Measurements from ENCODE around the gene TNS2. TPM values are rescaled to one million over a fixed set of nuclear protein-coding genes. Genes with fewer than 3 reads are reported as not detected.
"Not testable (repeated sequence)": the region's sequence is repeated elsewhere in the genome, so short reads cannot be mapped to it uniquely, and the experiment has no call there.

TNS2 gene
- total RNA-seq, 1 donor from 2014 or later = 15.4 TPM

DNA sequence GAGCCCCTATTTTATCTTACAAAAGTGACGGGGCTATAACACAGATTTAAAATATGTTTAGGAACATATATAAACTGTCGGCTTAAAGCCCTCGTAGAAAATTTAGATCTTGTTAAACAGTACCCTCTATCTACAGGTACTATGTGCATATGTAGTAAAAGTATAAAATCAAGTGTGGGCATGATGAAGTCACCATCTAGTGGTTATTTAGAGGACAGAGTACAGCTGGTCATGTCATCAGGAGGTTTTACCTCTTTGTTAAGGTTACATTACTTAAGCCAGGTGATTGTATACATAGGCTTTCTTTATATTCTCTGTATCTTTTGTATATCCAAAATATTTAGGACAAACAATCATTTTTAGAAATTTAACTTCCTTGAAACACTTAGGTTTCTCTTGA is 18.2 kb upstream of the TNS2 start:
- H3K9me3 Mint-ChIP-seq (ENCODE audit: unreplicated experiment) = no peaks in the 10 kb centered on the region
- H3K79me2 ChIP-seq (ENCODE audit: insufficient read depth, low read length) = peaks cover 51% of the 10 kb centered on the region
- H3K9ac ChIP-seq (ENCODE audit: low read length) = no peak overlapping the region
- H3K4me3 ChIP-seq (ENCODE audit: insufficient read depth, low read depth, low read length) = no peak overlapping the region
- no peak overlapping the region for H3K27ac ChIP-seq (ENCODE audit: low read depth, low read length)
- no peak overlapping the region for H3K27ac Mint-ChIP-seq (ENCODE audit: unreplicated experiment)
- H3K27me3 Mint-ChIP-seq (ENCODE audit: low read depth, unreplicated experiment) = no peaks in the 10 kb centered on the region
- no peak overlapping the region for H2AFZ ChIP-seq (ENCODE audit: low read depth, low read length)
- peaks cover 58% of the 10 kb centered on the region for H4K20me1 ChIP-seq (ENCODE audit: insufficient read depth, low read length)
- no peaks in the 10 kb centered on the region for H3K4me1 ChIP-seq (ENCODE audit: insufficient read depth, low read length)
- TF ChIP-seq EZH2 (IDR thresholded peaks at IDR 0.05; ENCODE audit: insufficient read depth, low read length) = no peak
- TF ChIP-seq, protein P1, sequence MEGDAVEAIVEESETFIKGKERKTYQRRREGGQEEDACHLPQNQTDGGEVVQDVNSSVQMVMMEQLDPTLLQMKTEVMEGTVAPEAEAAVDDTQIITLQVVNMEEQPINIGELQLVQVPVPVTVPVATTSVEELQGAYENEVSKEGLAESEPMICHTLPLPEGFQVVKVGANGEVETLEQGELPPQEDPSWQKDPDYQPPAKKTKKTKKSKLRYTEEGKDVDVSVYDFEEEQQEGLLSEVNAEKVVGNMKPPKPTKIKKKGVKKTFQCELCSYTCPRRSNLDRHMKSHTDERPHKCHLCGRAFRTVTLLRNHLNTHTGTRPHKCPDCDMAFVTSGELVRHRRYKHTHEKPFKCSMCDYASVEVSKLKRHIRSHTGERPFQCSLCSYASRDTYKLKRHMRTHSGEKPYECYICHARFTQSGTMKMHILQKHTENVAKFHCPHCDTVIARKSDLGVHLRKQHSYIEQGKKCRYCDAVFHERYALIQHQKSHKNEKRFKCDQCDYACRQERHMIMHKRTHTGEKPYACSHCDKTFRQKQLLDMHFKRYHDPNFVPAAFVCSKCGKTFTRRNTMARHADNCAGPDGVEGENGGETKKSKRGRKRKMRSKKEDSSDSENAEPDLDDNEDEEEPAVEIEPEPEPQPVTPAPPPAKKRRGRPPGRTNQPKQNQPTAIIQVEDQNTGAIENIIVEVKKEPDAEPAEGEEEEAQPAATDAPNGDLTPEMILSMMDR (IDR thresholded peaks at IDR 0.05; ENCODE audit: insufficient read depth, low read depth, low read length) = no peak
- no peak for FAIRE-seq
- peaks cover 66% of the 10 kb centered on the region for H3K36me3 ChIP-seq (ENCODE audit: insufficient read depth, low read length)
- H3K4me2 ChIP-seq (ENCODE audit: low read length) = no peak overlapping the region
- peaks cover 12% of the 10 kb centered on the region for H3K4me1 Mint-ChIP-seq (ENCODE audit: low read depth, unreplicated experiment)
- H3K27me3 ChIP-seq (ENCODE audit: insufficient read depth, low read length) = no peaks in the 10 kb centered on the region
- H3K4me3 Mint-ChIP-seq (ENCODE audit: unreplicated experiment) = no peak overlapping the region
- H3K9me3 ChIP-seq (ENCODE audit: insufficient read depth, low read depth, low read length) = no peaks in the 10 kb centered on the region
- peaks cover 28% of the 10 kb centered on the region for H3K36me3 Mint-ChIP-seq (ENCODE audit: low read depth, unreplicated experiment)
- DNase-seq (ENCODE audit: low read depth) = no peak

DNA sequence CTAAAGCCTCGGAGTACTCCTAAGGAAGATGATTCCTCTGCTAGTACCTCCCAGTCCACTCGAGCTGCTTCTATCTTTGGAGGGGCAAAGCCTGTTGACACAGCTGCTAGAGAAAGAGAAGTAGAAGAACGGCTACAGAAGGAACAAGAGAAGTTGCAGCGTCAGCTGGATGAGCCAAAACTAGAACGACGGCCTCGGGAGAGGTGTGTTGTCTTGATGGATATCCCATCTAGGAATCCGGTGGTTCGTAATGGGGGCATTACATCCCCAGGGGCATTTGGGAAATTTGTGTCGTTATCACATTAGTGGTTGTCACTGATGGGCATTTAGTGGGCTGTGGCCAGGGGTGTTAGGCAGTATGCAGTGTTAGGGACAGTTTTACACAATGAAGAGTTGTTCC is 16.0 kb upstream of the TNS2 start:
- not testable (repeated sequence) for H3K9me3 ChIP-seq (ENCODE audit: insufficient read depth, low read depth, low read length); H3K9ac ChIP-seq (ENCODE audit: low read length); H3K4me1 ChIP-seq (ENCODE audit: insufficient read depth, low read length); H3K4me3 ChIP-seq (ENCODE audit: insufficient read depth, low read depth, low read length); FAIRE-seq; H3K4me3 Mint-ChIP-seq (ENCODE audit: unreplicated experiment); H3K27ac ChIP-seq (ENCODE audit: low read depth, low read length); H3K27ac Mint-ChIP-seq (ENCODE audit: unreplicated experiment); H3K27me3 ChIP-seq (ENCODE audit: insufficient read depth, low read length); DNase-seq (ENCODE audit: low read depth); H3K9me3 Mint-ChIP-seq (ENCODE audit: unreplicated experiment); H3K4me2 ChIP-seq (ENCODE audit: low read length); H2AFZ ChIP-seq (ENCODE audit: low read depth, low read length); H3K27me3 Mint-ChIP-seq (ENCODE audit: low read depth, unreplicated experiment)
- Histone ChIP-seq H4K20me1 (ENCODE audit: insufficient read depth, low read length) (peaks cover 65% of the 10 kb centered on the region), H3K36me3 (ENCODE audit: insufficient read depth, low read length) (peaks cover 68% of the 10 kb centered on the region), H3K79me2 (ENCODE audit: insufficient read depth, low read length) (peaks cover 38% of the 10 kb centered on the region)
- peaks cover 19% of the 10 kb centered on the region for H3K36me3 Mint-ChIP-seq (ENCODE audit: low read depth, unreplicated experiment)
- peaks cover 14% of the 10 kb centered on the region for H3K4me1 Mint-ChIP-seq (ENCODE audit: low read depth, unreplicated experiment)

DNA sequence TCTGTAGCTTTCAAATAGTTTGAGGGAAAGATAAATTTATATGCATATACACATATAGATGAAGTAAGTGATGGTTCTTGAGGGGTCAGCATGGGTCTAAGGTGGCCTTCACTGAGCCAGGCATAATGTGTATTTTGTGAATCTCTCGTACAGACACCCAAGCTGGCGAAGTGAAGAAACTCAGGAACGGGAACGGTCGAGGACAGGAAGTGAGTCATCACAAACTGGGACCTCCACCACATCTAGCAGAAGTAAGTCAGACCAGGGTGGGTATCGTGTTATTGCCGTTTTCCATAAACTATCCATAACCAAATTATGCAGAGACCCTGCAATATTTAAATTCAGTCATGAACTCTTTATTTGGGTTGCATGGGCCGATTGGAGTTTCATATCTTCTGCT is 15.4 kb upstream of the TNS2 start:
- Histone ChIP-seq H2AFZ (ENCODE audit: low read depth, low read length) (no peak overlapping the region), H3K9me3 (ENCODE audit: insufficient read depth, low read depth, low read length) (no peaks in the 10 kb centered on the region), H3K27ac (ENCODE audit: low read depth, low read length) (no peak overlapping the region), H3K4me1 (ENCODE audit: insufficient read depth, low read length) (no peaks in the 10 kb centered on the region), H3K4me3 (ENCODE audit: insufficient read depth, low read depth, low read length) (no peak overlapping the region), H3K9ac (ENCODE audit: low read length) (no peak overlapping the region), H3K4me2 (ENCODE audit: low read length) (no peak overlapping the region), H3K27me3 (ENCODE audit: insufficient read depth, low read length) (no peaks in the 10 kb centered on the region), H4K20me1 (ENCODE audit: insufficient read depth, low read length) (peaks cover 70% of the 10 kb centered on the region), H3K79me2 (ENCODE audit: insufficient read depth, low read length) (peaks cover 38% of the 10 kb centered on the region), H3K36me3 (ENCODE audit: insufficient read depth, low read length) (peaks cover 71% of the 10 kb centered on the region)
- Mint-ChIP-seq H3K36me3 (ENCODE audit: low read depth, unreplicated experiment) (peaks cover 22% of the 10 kb centered on the region), H3K4me3 (ENCODE audit: unreplicated experiment) (no peak overlapping the region), H3K27ac (ENCODE audit: unreplicated experiment) (peak overlapping the region; percentile 79), H3K9me3 (ENCODE audit: unreplicated experiment) (no peaks in the 10 kb centered on the region), H3K27me3 (ENCODE audit: low read depth, unreplicated experiment) (no peaks in the 10 kb centered on the region), H3K4me1 (ENCODE audit: low read depth, unreplicated experiment) (peaks cover 17% of the 10 kb centered on the region)
- DNase-seq (ENCODE audit: low read depth) = no peak
- FAIRE-seq = no peak
- TF ChIP-seq EZH2 (IDR thresholded peaks at IDR 0.05; ENCODE audit: insufficient read depth, low read length) = no peak
- TF ChIP-seq, protein P1 (IDR thresholded peaks at IDR 0.05; ENCODE audit: insufficient read depth, low read depth, low read length) = no peak

Data from astrocyte (in vitro differentiated cells and primary cell).